ENCODE results near the gene GRAMD1A. TPM values are rescaled to one million over a fixed set of nuclear protein-coding genes. Genes with fewer than 3 reads are reported as not detected.
A peak's percentile ranks its signal among the peaks of the same experiment; 100 is the strongest.

GRAMD1A gene
- total and polyA plus RNA-seq, 2 of the 8 experiments (the other 6 are each of a cell fraction or from before 2014, with no cell fraction given), result 113 to 154 TPM

- DNase-seq (ENCODE audit: low read depth in 1 of 2, low spot score in 2 of 2), result no peak
- TF ChIP-seq, protein P1, sequence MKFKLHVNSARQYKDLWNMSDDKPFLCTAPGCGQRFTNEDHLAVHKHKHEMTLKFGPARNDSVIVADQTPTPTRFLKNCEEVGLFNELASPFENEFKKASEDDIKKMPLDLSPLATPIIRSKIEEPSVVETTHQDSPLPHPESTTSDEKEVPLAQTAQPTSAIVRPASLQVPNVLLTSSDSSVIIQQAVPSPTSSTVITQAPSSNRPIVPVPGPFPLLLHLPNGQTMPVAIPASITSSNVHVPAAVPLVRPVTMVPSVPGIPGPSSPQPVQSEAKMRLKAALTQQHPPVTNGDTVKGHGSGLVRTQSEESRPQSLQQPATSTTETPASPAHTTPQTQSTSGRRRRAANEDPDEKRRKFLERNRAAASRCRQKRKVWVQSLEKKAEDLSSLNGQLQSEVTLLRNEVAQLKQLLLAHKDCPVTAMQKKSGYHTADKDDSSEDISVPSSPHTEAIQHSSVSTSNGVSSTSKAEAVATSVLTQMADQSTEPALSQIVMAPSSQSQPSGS (IDR thresholded peaks at IDR 0.05; ENCODE audit: low read length), result no peak
- TF ChIP-seq CHD2 (IDR thresholded peaks at IDR 0.05; ENCODE audit: low read length), result no peak
- TF ChIP-seq CEBPB (IDR thresholded peaks at IDR 0.05; ENCODE audit: low read depth, low read length), result no peak
- TF ChIP-seq YY1 (IDR thresholded peaks at IDR 0.05; ENCODE audit: low read depth, low read length), result no peak
- TF ChIP-seq ASH2L (IDR thresholded peaks at IDR 0.05; ENCODE audit: low read length), result no peak
- no peak for TF ChIP-seq JUND (IDR thresholded peaks at IDR 0.05; ENCODE audit: low read length)
- TF ChIP-seq CTBP2 (IDR thresholded peaks at IDR 0.05; ENCODE audit: borderline replicate concordance, insufficient read depth, insufficient read length, low read length), result no peak
- no peak for TF ChIP-seq EGR1 (IDR thresholded peaks at IDR 0.05; ENCODE audit: borderline replicate concordance, low read depth, low read length)
- no peak for TF ChIP-seq RNF2 (IDR thresholded peaks at IDR 0.05; ENCODE audit: borderline replicate concordance, low read depth, low read length, missing control alignments, poor library complexity, severe bottlenecking)
- no peak for TF ChIP-seq PHF8 (conservative IDR thresholded peaks at IDR 0.05; ENCODE audit: low read depth, low read length)
These were observed 4.6 kb downstream of the GRAMD1A start for GRCh38 chr19:35004517-35005255.

More at GRCh38 chr19:35004517-35005255, 4.6 kb downstream of the GRAMD1A start:
- no peak overlapping the region for H3K4me2 ChIP-seq (ENCODE audit: insufficient read depth in 1 of 2, low read depth in 2 of 2, low read length in 2 of 2)
- H3K4ac ChIP-seq (replicated peaks; ENCODE audit: insufficient read length, low read depth, low read length), result no peak overlapping the region
- H3K23ac ChIP-seq (ENCODE audit: insufficient read length), result no peak overlapping the region
- no peak overlapping the region for H3K18ac ChIP-seq (ENCODE audit: extremely low read depth, low read length)
- H3K4me3 ChIP-seq (ENCODE audit: extremely low read depth in 1 of 4, insufficient read depth in 2 of 4, low read depth in 3 of 4, low read length in 4 of 4), result no peak overlapping the region
- no peak overlapping the region for H3K14ac ChIP-seq (ENCODE audit: insufficient read length)
- H2AK5ac ChIP-seq (ENCODE audit: low read depth, low read length), result no peak overlapping the region
- H4K20me1 ChIP-seq (replicated peaks in 1 of 2; ENCODE audit: control insufficient read depth in 1 of 2, insufficient read depth in 2 of 2, low read length in 2 of 2), result peaks cover 30 to 43% of the 10 kb centered on the region in 2 experiments
- no peak overlapping the region for H2BK120ac ChIP-seq (replicated peaks; ENCODE audit: low read depth, low read length)
- peaks cover 8% of the 10 kb centered on the region for H3K23me2 ChIP-seq (ENCODE audit: low read depth, low read length)
- no peaks in the 10 kb centered on the region for H3K27me3 ChIP-seq (replicated peaks in 1 of 4; ENCODE audit: control insufficient read depth in 3 of 4, extremely low read depth in 1 of 4, insufficient read depth in 3 of 4, low read length in 3 of 4)
- H3K56ac ChIP-seq (replicated peaks; ENCODE audit: insufficient read length, low read depth, low read length), result no peak overlapping the region
- peak overlapping the region; percentile 44; the same call in 1 of the 2 replicates for H2BK5ac ChIP-seq (ENCODE audit: low read depth, low read length)
- H2BK12ac ChIP-seq (ENCODE audit: low read depth, low read length), result no peak overlapping the region
- peaks cover 19% of the 10 kb centered on the region for H3K79me1 ChIP-seq (ENCODE audit: low read depth, low read length)
- H3K9me3 ChIP-seq (ENCODE audit: insufficient read depth in 2 of 2, low read depth in 1 of 2, low read length in 1 of 2), result no peaks in the 10 kb centered on the region
- no peak for FAIRE-seq
- no peak overlapping the region for H2BK15ac ChIP-seq (ENCODE audit: low read length)
- peak overlapping the region; percentile 45 for H3K27ac ChIP-seq (ENCODE audit: low read depth, low read length)
- H3K79me2 ChIP-seq (ENCODE audit: control insufficient read depth in 1 of 2, insufficient read depth in 2 of 2, low read length in 2 of 2), result peaks cover 31 to 69% of the 10 kb centered on the region in 2 experiments
- no peak overlapping the region for H2AFZ ChIP-seq (ENCODE audit: low read length)
- H4K91ac ChIP-seq (replicated peaks; ENCODE audit: insufficient read length, low read length), result no peak overlapping the region
- ChIA-PET CTCF (ENCODE audit: partially characterized antibody) (interaction anchor here (1.1 kb wide), 1 partner anchor 16 kb away, joined by 3 read pairs; no protein-coding TSS in a partner anchor), POLR2A (ENCODE audit: partially characterized antibody) (interaction anchor here (22.5 kb wide), 1 partner anchor 15 kb away, joined by 366 read pairs; the partner anchor contains the start of gene SCN1B)
- peak overlapping the region in 1 of 4 experiments; percentile 13; a peak in 4 of 7 replicates for H3K9ac ChIP-seq (replicated peaks in 1 of 4; ENCODE audit: extremely low read depth in 1 of 4, low read depth in 3 of 4, low read length in 3 of 4)
- H4K8ac ChIP-seq (ENCODE audit: extremely low read depth, insufficient read depth, low read length), result no peak overlapping the region; the same call in 1 of the 2 replicates
- no peak overlapping the region for H4K5ac ChIP-seq (ENCODE audit: insufficient read length, low read depth, low read length)
- H3K4me1 ChIP-seq (replicated peaks in 1 of 4; ENCODE audit: control insufficient read depth in 3 of 4, insufficient read depth in 4 of 4, low read length in 3 of 4), result peaks cover 8 to 23% (median 11%) of the 10 kb centered on the region in 4 experiments
- no peak overlapping the region for H2BK20ac ChIP-seq (ENCODE audit: low read length)
- WGBS, 2 experiments (ENCODE audit: extremely low coverage in 1 of 2, insufficient coverage in 1 of 2, insufficient read length in 1 of 2, insufficient replicate concordance in 2 of 2, low coverage in 1 of 2, low lambda C conversion rate in 2 of 2, missing lambda C conversion rate in 1 of 2), result 96% methylated on average over 17 of the region's 18 CpGs; no CpG with 5 or more reads in 1 of the 2 experiments
- peaks cover 15 to 27% (median 20%) of the 10 kb centered on the region in 4 experiments; a peak in 7 of 8 replicates for H3K36me3 ChIP-seq (ENCODE audit: control insufficient read depth in 2 of 4, insufficient read depth in 4 of 4, low read length in 3 of 4)

All from H1 (cell line).